Esophagus squamous epithelium (tissue), 4 donors: ENCODE measurements around the gene SLC26A4.

Source experiments
- POLR2A ChIP-seq, 4 donors: fragments of 450-650 bp; IDR thresholded peaks; one replicate each; pipeline ENCODE4 v1.6.1; 2017; ENCODE audit warnings: antibody characterized with exemption in 4 of 4, mild to moderate bottlenecking in 4 of 4, moderate library complexity in 3 of 4
- TF ChIP-seq, protein P1 (sequence below), 6 experiments: fragments of 450-650 bp in 4 of 6; fragments of 200-600 bp in 2 of 6; sonication (generic) in 2 of 6; IDR thresholded peaks; one replicate each; pipeline ENCODE4 v1.5.1; 2016 to 2019; ENCODE audit warnings: antibody characterized with exemption in 6 of 6, mild to moderate bottlenecking in 4 of 6, moderate library complexity in 4 of 6

DNA sequence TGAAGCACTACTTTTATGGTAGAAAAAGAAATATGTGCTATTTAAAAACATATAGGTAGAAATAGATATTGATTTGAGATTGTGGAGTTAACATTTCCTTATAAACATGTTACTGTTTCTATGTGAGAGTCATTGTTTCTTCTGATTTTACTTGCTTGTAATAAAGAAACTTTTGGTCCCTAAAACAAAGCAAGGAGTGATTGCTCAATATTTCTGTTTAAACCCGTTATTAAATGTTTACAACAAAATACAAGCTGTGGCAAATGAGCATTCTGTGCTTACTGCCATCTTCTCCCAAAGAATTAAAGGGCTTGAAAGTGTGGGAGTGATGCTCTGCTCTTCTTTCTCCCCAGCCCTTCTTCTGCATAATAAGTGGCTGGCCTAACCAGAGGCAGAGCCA is 60.7 kb downstream of the SLC26A4 start:
- TF ChIP-seq, protein P1, sequence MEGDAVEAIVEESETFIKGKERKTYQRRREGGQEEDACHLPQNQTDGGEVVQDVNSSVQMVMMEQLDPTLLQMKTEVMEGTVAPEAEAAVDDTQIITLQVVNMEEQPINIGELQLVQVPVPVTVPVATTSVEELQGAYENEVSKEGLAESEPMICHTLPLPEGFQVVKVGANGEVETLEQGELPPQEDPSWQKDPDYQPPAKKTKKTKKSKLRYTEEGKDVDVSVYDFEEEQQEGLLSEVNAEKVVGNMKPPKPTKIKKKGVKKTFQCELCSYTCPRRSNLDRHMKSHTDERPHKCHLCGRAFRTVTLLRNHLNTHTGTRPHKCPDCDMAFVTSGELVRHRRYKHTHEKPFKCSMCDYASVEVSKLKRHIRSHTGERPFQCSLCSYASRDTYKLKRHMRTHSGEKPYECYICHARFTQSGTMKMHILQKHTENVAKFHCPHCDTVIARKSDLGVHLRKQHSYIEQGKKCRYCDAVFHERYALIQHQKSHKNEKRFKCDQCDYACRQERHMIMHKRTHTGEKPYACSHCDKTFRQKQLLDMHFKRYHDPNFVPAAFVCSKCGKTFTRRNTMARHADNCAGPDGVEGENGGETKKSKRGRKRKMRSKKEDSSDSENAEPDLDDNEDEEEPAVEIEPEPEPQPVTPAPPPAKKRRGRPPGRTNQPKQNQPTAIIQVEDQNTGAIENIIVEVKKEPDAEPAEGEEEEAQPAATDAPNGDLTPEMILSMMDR (IDR thresholded peaks at IDR 0.05) = no peak
- TF ChIP-seq POLR2A (IDR thresholded peaks at IDR 0.05) = no peak
